Measurements from ENCODE around the gene HS3ST5.
A peak's percentile ranks its signal among the peaks of the same experiment; 100 is the strongest.

HS3ST5 gene

GRCh38 chr6:114342826-114343781 is at the start of gene HS3ST5:
Gene HS3ST5, minus strand, starts transcription at chr6:114343023. Its CDS starts 280,178 bp downstream, at chr6:114062845.
- no peak for DNase-seq (ENCODE audit: low read depth)

GRCh38 chr6:114390176-114390575 is 47.4 kb upstream of the HS3ST5 start:
- peak; percentile 6 for DNase-seq (ENCODE audit: low read depth)

- DNase-seq (ENCODE audit: low read depth) = no peak
These were observed 46.3 kb upstream of the HS3ST5 start for GRCh38 chr6:114389111-114389510.

- DNase-seq (ENCODE audit: low read depth) = no peak
These were observed 39.6 kb upstream of the HS3ST5 start for GRCh38 chr6:114382406-114382805.

GRCh38 chr6:114377881-114378280 is 35.1 kb upstream of the HS3ST5 start:
- no peak for DNase-seq (ENCODE audit: low read depth)

- DNase-seq (ENCODE audit: low read depth) = no peak
These were observed 33.9 kb upstream of the HS3ST5 start for GRCh38 chr6:114376611-114377175.

- DNase-seq (ENCODE audit: low read depth) = no peak
These were observed 32.8 kb upstream of the HS3ST5 start for GRCh38 chr6:114375541-114376192.

- DNase-seq (ENCODE audit: low read depth) = no peak
These were observed 24.6 kb upstream of the HS3ST5 start for GRCh38 chr6:114367315-114367961.

- no peak for DNase-seq (ENCODE audit: low read depth)
These were observed 24.1 kb upstream of the HS3ST5 start for GRCh38 chr6:114366899-114367298.

- DNase-seq (ENCODE audit: low read depth) = peak; percentile 65
These were observed 21.5 kb upstream of the HS3ST5 start for GRCh38 chr6:114364301-114364700.

GRCh38 chr6:114362957-114363356 is 20.1 kb upstream of the HS3ST5 start:
- no peak for DNase-seq (ENCODE audit: low read depth)

- no peak for DNase-seq (ENCODE audit: low read depth)
These were observed 19.6 kb upstream of the HS3ST5 start for GRCh38 chr6:114362396-114362795.

GRCh38 chr6:114361036-114361435 is 18.2 kb upstream of the HS3ST5 start:
- DNase-seq (ENCODE audit: low read depth) = no peak

GRCh38 chr6:114355300-114355699 is 12.5 kb upstream of the HS3ST5 start:
- DNase-seq (ENCODE audit: low read depth) = no peak

- no peak for DNase-seq (ENCODE audit: low read depth)
These were observed 11.7 kb upstream of the HS3ST5 start for GRCh38 chr6:114354482-114354881.

GRCh38 chr6:114346451-114346850 is 3.6 kb upstream of the HS3ST5 start:
- no peak for DNase-seq (ENCODE audit: low read depth)

GRCh38 chr6:114344971-114345275 is 2.1 kb upstream of the HS3ST5 start:
- no peak for DNase-seq (ENCODE audit: low read depth)

- DNase-seq (ENCODE audit: low read depth) = no peak
These were observed 1.6 kb upstream of the HS3ST5 start for GRCh38 chr6:114344246-114344970.

GRCh38 chr6:114343782-114344144 is 940 bp upstream of the HS3ST5 start:
- DNase-seq (ENCODE audit: low read depth) = no peak

- DNase-seq (ENCODE audit: low read depth) = no peak
These were observed 567 bp downstream of the HS3ST5 start for GRCh38 chr6:114342086-114342825.

GRCh38 chr6:114339706-114340105 is 3.1 kb downstream of the HS3ST5 start:
- DNase-seq (ENCODE audit: low read depth) = peak; percentile 76

Data from HS-5 (cell line).